OCI-LY1 (cell line): Measurements from ENCODE around the gene BIN1.

Experiments used
- EZH2 ChIP-seq: fragments of 200-600 bp; sonication (generic), shearing (Covaris generic); IDR thresholded peaks from 2 replicates; pipeline ENCODE4 v1.8.0; 2017; ENCODE audit warnings: borderline replicate concordance, mixed run types, mild to moderate bottlenecking, antibody characterized with exemption, low read length, moderate library complexity, mixed read lengths
- TF ChIP-seq, protein P1 (sequence below): fragments of 200-600 bp; sonication (generic), shearing (Covaris generic); IDR thresholded peaks from 2 replicates; pipeline ENCODE4 v1.5.1; 2017; ENCODE audit warnings: mild to moderate bottlenecking, antibody characterized with exemption, low read length, moderate library complexity, mixed read lengths

DNA sequence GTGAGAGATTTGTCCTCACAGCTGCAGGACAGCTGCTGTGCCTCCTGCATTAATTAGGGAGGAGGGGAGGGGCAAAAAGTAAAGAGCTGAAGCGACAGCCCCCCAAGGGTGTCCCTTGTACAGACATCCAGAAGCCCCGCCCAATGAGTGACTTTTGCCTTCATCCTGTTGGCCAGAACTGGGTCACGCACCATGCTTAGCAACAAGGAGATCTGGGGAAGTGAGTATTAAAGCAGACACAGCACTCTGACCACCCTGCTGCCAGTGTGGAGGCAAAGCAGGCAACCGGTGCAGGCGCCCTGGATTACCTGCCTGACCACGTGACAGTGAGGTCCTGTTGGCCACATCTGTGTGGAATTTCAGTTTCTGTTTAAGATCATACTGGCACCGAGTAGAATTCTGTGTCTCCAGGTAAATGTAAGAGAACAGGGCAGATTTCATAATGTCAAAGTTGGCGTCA lies 21.5 kb upstream of the BIN1 start:
- TF ChIP-seq, protein P1, sequence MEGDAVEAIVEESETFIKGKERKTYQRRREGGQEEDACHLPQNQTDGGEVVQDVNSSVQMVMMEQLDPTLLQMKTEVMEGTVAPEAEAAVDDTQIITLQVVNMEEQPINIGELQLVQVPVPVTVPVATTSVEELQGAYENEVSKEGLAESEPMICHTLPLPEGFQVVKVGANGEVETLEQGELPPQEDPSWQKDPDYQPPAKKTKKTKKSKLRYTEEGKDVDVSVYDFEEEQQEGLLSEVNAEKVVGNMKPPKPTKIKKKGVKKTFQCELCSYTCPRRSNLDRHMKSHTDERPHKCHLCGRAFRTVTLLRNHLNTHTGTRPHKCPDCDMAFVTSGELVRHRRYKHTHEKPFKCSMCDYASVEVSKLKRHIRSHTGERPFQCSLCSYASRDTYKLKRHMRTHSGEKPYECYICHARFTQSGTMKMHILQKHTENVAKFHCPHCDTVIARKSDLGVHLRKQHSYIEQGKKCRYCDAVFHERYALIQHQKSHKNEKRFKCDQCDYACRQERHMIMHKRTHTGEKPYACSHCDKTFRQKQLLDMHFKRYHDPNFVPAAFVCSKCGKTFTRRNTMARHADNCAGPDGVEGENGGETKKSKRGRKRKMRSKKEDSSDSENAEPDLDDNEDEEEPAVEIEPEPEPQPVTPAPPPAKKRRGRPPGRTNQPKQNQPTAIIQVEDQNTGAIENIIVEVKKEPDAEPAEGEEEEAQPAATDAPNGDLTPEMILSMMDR, result no peak
- no peak for TF ChIP-seq EZH2
